ENCODE results near the gene SOBP.

The SOBP gene

GRCh38 chr6:107639511-107639910 lies 149.6 kb downstream of the SOBP start:
- DNase-seq (ENCODE audit: low read depth, low spot score) = no peak

- no peak for DNase-seq (ENCODE audit: low read depth, low spot score)
These were observed 151.2 kb downstream of the SOBP start for GRCh38 chr6:107641071-107641470.

- DNase-seq (ENCODE audit: low read depth, low spot score) = no peak
These were observed 151.6 kb downstream of the SOBP start for GRCh38 chr6:107641500-107641941.

- no peak for DNase-seq (ENCODE audit: low read depth, low spot score)
These were observed 152.4 kb downstream of the SOBP start for GRCh38 chr6:107642095-107642860.

- no peak for DNase-seq (ENCODE audit: low read depth, low spot score)
These were observed 153.0 kb downstream of the SOBP start for GRCh38 chr6:107642861-107643328.

- DNase-seq (ENCODE audit: low read depth, low spot score) = no peak
These were observed 154.6 kb downstream of the SOBP start for GRCh38 chr6:107644513-107644912.

- no peak for DNase-seq (ENCODE audit: low read depth, low spot score)
These were observed 155.8 kb downstream of the SOBP start for GRCh38 chr6:107645740-107646139.

- DNase-seq (ENCODE audit: low read depth, low spot score) = no peak
These were observed 156.3 kb downstream of the SOBP start for GRCh38 chr6:107646176-107646575.

- no peak for DNase-seq (ENCODE audit: low read depth, low spot score)
These were observed 157.0 kb downstream of the SOBP start for GRCh38 chr6:107646776-107647438.

GRCh38 chr6:107647439-107647948 lies 157.6 kb downstream of the SOBP start:
- DNase-seq (ENCODE audit: low read depth, low spot score) = no peak

- DNase-seq (ENCODE audit: low read depth, low spot score) = no peak
These were observed 159.1 kb downstream of the SOBP start for GRCh38 chr6:107648983-107649382.

- DNase-seq (ENCODE audit: low read depth, low spot score) = no peak
These were observed 162.7 kb downstream of the SOBP start for GRCh38 chr6:107652526-107653182.

GRCh38 chr6:107653183-107653580 lies 163.3 kb downstream of the SOBP start:
- no peak for DNase-seq (ENCODE audit: low read depth, low spot score)

GRCh38 chr6:107653861-107654394 lies 164.0 kb downstream of the SOBP start:
- no peak for DNase-seq (ENCODE audit: low read depth, low spot score)

- no peak for DNase-seq (ENCODE audit: low read depth, low spot score)
These were observed 164.8 kb downstream of the SOBP start for GRCh38 chr6:107654764-107655163.

GRCh38 chr6:107655245-107655644 lies 165.3 kb downstream of the SOBP start:
- DNase-seq (ENCODE audit: low read depth, low spot score) = no peak

GRCh38 chr6:107655864-107656263 lies 165.9 kb downstream of the SOBP start:
- no peak for DNase-seq (ENCODE audit: low read depth, low spot score)

GRCh38 chr6:107656401-107656800 lies 166.5 kb downstream of the SOBP start:
- DNase-seq (ENCODE audit: low read depth, low spot score) = no peak

- no peak for DNase-seq (ENCODE audit: low read depth, low spot score)
These were observed 167.0 kb downstream of the SOBP start for GRCh38 chr6:107656883-107657282.

GRCh38 chr6:107657373-107657754 lies 167.4 kb downstream of the SOBP start:
- DNase-seq (ENCODE audit: low read depth, low spot score) = no peak

GRCh38 chr6:107657755-107658461 lies 168.0 kb downstream of the SOBP start:
- DNase-seq (ENCODE audit: low read depth, low spot score) = peak; percentile 77
